Thyroid gland (tissue), 4 donors: ENCODE data around the gene COL18A1.

Source experiments
- POLR2A ChIP-seq, 2 donors: fragments of 450-650 bp; IDR thresholded peaks; one replicate each; pipeline ENCODE4 v1.6.1; 2017; ENCODE audit warnings: antibody characterized with exemption in 2 of 2, mild to moderate bottlenecking in 2 of 2, moderate library complexity in 1 of 2
- TF ChIP-seq, protein P1 (sequence below), 6 experiments: fragments of 200-600 bp in 3 of 6; fragments of 450-650 bp in 3 of 6; sonication (generic) in 3 of 6; IDR thresholded peaks; one replicate each; pipeline ENCODE4 v1.5.1; 2016 to 2019; ENCODE audit warnings: antibody characterized with exemption in 6 of 6, mild to moderate bottlenecking in 2 of 6, inconsistent platforms in 1 of 6, moderate library complexity in 1 of 6

DNA sequence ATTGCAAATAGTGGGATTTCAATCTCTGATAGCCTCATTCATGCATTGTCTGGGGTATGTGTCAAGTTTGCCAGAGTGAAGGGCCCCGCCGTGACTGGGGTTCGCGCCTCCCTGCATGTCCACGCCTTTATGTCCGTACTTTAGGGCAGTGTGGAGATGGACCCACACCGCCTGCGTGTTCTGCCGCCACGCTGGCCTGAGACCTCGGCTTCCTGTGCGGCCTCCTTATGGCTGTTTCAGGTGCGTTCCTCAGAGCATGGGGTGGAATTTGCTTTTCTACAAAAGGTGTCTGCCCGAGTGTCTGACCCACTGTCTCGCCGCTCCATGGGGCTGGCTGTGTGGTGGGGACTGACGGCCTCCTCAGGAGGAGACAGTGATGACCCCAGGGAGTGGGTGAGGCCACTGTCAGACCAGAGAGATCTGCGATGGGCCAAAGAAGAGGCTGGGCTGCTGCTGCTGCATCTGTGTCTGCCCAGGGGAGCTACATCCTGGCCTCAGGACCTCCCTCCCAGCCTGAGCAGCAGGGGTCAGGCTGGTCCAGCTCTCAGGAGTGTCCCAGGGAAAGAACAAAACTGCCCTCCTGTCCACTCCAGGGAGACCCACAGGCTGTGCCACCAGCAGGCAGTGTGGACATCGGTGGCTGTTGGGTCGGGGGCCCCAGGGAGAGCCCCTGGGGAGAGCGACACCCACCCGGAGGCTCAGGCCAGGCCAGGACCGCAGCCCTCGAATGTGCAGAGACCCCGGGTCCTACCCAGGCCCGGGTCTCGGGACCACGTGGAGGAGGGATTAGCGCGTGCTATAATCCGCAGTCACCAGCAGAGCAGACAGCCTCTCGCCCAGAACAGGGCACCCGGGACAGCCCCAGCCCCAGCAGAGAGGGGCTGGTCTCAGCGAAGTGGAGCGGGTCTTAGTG, 147.1 kb downstream of the COL18A1 start:
- TF ChIP-seq, protein P1, sequence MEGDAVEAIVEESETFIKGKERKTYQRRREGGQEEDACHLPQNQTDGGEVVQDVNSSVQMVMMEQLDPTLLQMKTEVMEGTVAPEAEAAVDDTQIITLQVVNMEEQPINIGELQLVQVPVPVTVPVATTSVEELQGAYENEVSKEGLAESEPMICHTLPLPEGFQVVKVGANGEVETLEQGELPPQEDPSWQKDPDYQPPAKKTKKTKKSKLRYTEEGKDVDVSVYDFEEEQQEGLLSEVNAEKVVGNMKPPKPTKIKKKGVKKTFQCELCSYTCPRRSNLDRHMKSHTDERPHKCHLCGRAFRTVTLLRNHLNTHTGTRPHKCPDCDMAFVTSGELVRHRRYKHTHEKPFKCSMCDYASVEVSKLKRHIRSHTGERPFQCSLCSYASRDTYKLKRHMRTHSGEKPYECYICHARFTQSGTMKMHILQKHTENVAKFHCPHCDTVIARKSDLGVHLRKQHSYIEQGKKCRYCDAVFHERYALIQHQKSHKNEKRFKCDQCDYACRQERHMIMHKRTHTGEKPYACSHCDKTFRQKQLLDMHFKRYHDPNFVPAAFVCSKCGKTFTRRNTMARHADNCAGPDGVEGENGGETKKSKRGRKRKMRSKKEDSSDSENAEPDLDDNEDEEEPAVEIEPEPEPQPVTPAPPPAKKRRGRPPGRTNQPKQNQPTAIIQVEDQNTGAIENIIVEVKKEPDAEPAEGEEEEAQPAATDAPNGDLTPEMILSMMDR (IDR thresholded peaks at IDR 0.05) = no peak
- no peak for TF ChIP-seq POLR2A (IDR thresholded peaks at IDR 0.05)
